SKM-1 (cell line): ENCODE results near the gene HSPB7.
"Not testable (repeated sequence)": the region's sequence is repeated elsewhere in the genome, so short reads cannot be mapped to it uniquely, and the experiment has no call there.

Experiments
- DNase-seq: peaks from one replicate; lab custom pipeline; 2025; ENCODE audit not compliant: unreplicated experiment; lab: John Stamatoyannopoulos, UW

HSPB7 gene

DNA sequence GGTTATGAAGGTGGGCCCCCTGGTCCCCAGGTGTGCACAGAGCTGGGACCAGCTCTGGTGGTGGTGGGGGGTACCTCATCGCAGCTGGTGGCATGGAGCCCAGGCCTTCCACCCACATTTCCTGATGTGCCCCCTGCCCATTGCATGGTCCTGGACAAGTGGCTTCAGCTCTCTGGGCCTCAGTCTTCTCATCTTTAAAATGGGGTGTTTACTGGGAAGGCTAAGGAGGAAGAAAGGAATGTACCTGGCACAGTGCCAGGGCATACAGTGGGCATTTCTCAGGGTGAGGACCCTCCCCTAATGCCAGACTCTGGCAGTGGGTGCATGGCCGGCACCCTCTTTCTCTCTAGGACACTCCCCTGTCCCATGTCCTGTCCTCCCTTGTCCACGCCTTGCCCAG lies 33.2 kb upstream of the HSPB7 start:
- DNase-seq = no peak

- no peak for DNase-seq
These were observed 32.5 kb upstream of the HSPB7 start for GRCh38 chr1:16050328-16050727.

DNA sequence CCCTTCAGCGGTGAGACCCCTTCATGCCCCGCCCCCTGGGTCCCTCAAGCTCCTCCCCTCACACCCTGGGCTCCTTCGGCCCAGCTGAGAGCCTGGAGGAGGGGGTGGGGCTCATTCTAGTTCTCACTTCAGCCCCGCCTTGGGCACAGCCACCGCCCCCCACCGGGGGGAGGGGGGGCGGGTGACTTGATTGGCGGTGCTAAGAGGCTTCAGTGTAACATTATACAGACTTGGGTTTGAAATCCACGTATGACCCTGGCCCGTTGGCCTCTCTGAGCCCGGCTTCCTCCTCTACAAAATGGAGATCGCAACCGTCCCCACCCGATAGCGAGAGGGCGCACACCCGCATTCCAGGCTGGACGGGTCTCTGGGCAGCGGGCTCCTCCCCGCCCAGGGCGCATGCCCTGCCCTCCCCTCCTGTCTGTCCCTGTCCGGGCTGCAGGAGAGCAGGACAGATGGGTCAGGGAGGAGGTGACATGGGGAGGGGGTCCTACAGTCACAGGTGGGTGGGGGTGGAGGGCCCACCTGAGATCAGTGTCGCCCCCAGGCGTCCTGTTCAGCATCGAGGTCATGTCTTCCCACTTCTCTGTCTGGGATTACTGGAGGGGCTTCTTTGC lies 30.8 kb upstream of the HSPB7 start:
- no peak for DNase-seq

DNA sequence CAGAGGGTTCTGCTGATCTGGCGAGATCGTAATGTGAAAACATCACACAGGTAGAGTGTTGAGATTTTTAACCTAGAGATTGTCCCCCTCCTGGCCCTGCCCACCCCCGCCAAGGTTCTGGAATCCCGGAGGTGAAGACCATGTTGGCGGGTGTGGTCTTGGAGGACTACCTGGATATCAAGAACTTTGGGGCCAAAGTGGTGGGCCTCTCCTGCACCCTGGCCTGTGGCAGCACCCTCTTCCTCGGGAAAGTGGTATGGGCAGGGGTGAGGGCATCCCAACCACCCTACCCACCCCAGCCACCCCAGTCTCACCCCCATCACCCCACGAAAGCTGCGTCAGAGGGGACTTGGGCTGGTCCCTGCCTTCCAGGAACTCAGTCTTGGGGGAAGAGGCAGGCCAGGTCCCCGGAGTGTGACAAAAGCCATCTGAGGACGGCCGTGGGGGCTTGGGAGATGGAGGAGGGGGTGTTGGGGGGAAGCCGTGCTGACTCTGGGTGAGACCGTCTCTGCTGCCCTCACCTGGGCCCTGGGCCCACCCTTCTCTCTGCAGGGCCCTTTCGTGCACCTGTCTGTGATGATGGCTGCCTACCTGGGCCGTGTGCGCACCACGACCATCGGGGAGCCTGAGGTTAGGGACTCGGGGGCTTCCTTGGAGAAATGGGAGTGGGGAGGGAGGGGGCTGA lies 30.1 kb upstream of the HSPB7 start:
- DNase-seq = no peak

DNA sequence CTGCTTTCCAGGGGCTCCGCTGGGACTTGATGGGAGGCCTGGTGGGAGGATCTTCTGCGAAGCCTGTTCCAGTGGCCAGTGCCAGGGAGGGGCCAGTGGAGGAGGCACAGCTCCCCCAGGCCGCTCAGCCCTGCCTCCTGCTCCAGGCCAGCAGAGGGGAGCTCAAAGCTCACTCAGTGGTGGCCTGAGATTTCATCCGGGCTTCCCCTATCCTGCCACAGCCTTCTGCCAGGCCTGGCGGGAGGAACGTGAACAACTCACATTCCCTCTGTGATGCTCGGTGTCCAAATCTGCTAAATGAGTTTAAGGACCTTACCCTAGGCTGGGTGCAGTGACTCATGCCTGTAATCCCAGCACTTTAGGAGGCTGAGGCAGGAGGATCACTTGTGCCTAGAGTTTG lies 29.0 kb upstream of the HSPB7 start:
- DNase-seq = no peak

GRCh38 chr1:16043950-16044349 lies 26.1 kb upstream of the HSPB7 start:
- DNase-seq = no peak

DNA sequence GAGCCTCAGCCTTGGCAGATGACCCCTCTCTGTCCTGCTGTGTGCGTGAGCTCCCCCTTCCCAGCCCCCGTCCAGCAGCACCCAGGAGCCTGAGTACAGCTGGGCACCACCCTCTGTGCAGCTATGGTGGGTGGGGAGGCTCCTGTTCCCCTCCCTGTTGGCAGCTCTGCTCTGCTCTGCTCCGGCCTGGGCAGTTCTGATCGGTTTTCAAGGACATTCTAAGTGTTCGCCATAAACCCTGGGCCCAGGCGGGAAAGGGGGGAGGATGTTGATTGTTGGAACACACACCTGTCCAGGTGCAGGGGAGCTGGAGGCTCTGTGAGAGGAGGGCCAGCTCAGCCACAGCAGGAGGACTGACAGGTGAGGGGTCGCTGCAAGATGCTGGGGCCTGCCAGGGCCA lies 25.7 kb upstream of the HSPB7 start, which contains the start of gene CLCNKB:
CLCNKB (plus strand) TSS at position 262 of the 400 bp plus-strand sequence. CDS start 711 bp downstream, outside the sequence.
- no peak for DNase-seq

DNA sequence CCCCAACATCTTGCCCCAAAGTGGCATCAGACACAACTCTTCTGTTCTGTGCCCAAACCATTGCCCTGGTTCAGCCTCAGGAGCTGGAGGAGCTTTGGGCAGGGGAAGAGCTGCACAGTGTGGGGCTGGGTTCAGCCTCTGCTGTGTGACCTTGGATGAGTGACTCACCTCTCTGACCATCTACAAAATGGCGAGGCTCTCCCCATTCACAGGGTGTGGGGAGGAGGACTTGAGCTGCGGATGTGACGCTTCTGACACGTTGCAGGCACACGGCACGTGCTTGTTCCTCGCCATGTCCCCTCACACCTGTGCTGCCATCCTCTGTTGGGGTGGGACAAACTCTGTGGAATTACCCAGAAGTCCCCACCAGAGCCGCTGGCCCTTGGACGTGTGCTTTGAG lies 24.8 kb upstream of the HSPB7 start:
- DNase-seq = not testable (repeated sequence)

DNA sequence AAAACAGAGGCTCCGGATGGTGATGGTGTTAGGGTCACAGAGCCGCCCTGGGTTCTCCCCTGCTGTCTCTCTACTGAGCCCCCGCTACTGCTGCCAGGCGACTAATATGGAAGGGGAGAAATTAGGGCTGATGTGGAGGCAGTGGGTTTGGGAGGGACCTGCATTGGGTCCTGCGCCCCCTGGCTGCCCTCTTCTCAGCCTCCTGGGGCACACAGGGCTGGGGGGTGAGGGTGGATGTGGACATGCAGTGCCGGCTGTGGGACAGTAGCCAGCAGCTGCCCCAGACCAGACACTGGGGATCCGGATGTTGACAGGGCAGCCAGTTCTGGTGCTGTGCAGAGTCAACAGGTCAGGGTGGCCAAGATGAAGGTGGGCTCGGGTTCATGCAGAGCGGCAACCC lies 24.3 kb upstream of the HSPB7 start:
- no peak for DNase-seq

GRCh38 chr1:16041200-16041599 lies 23.4 kb upstream of the HSPB7 start:
- DNase-seq = no peak

DNA sequence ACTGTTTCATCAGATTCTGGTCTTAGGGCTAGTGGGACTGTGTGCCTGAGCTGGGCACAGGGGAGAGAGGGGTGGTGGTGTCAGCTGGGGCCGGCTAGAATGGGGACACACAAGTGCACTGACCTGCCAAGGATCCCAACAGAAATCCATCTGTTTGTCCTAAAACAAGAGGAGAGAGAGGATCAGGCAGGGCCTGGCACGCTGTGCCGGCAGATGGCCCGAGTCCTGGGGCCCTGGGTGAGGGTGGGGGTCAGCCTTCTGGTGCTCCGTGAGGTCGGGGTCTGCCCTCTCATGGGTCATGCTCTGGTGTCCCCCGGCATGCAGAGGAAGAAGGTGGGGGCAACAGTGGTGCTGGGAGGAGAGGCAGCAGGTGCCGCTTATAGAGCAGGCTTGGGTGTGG lies 22.0 kb upstream of the HSPB7 start:
- not testable (repeated sequence) for DNase-seq

DNA sequence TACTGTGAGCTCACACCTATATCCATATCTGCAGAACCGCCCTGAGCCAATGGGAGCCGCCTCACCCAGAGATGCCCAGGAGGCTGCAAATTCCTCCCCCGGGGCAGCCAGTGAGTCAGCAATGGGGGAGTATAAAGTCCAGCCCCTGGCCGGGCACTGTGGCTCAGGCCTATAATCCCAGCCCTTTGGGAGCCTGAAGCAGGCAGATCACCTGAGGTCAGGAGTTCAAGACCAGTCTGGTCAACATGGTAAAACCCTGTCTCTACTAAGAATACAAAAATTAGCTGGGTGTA lies 20.7 kb upstream of the HSPB7 start:
- no peak for DNase-seq

DNA sequence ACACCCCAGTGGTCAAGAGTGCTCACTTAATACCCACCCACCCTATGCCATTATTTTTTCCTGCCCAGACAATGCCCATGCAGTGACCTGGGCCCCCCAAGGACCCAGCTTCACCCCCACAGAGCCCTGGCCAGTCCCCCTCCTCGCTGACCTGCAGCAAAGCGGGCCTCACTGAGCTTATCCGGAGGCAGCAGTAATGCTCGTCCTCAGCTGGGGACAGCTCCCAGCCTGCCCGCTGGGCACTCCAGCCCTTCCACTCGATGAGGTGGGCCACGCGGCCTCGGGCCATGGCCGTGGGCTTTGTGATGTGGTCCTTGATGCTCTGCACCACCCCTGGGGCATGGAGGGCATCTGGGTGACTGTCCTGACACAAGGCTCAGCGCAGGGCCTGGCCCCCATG lies 18.6 kb upstream of the HSPB7 start:
- DNase-seq = not testable (repeated sequence)

DNA sequence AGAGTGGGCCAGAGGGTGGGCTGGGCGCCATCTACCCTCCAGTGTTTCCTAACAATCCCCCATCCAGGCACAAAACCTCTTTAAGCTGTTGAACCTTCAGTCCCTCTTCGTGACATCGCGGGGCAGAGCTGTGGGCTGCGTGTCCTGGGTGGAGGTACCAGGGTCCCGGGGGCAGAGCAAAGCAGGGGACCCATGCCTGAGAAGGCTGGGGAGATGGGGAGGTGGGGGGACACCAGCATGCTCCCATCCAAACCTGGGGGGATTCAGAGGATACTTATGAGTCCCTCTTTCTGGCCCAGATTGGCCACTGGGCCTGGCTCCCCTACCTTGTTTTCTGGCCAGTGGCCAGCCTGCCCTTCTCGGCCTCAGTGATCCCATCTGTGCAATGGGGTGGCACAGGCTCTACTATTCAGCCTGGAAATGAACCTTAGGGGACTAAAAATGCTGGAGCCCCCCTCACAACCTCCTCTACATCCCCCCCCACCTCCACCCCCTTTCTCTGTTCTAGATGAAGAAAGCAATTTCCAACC lies 15.3 kb upstream of the HSPB7 start:
- not testable (repeated sequence) for DNase-seq

DNA sequence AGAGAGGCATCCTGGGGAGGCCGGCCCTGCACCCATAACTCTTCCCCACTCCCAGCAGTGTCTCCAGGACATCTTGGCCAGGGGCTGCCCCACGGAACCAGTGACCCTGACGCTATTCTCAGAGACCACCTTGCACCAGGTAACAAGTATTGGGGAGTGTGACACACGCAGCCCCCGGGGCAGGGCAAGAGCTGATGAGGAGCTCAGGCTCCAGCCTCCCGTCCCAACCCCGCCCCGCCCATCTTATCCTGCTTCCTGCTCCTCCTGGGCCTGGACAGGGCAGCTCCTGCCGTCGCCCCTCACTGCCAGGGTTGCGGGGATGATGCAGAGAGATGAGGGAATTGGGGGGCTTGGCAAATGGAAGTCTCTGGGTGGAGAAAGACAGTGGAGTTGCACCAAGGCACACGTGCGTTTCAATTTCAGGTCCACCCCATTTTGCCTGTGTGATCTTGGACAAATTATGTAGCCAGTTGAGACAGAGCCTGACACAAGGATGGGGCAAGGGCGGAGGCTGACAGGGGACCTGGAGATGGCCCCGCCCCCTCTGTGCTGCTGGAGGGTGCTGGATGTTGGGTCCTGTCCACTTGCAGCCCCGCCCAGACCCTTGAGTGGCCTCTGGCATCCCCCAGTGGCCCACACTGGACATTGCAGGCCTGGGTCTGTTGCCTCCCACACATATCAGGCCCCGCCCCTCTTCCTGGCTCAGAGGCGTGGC lies 14.7 kb upstream of the HSPB7 start:
- DNase-seq = peak; percentile 59

DNA sequence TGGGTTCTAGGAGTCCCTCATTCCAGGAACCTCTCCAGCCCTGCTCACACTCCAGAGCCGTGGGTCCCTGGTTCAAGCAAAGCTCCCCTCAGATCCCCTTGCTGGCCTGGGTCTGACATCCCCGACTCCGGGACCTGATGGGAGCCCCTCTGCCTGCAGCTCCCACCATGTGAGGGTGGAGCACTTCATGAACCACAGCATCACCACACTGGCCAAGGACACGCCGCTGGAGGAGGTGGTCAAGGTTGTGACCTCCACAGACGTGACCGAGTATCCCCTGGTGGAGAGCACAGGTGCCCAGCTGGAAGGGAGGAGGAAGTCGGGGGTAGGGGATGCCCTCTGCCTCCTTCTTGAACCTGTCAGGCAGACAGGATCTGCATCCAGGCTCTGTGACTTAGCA lies 13.7 kb upstream of the HSPB7 start:
- no peak for DNase-seq

DNA sequence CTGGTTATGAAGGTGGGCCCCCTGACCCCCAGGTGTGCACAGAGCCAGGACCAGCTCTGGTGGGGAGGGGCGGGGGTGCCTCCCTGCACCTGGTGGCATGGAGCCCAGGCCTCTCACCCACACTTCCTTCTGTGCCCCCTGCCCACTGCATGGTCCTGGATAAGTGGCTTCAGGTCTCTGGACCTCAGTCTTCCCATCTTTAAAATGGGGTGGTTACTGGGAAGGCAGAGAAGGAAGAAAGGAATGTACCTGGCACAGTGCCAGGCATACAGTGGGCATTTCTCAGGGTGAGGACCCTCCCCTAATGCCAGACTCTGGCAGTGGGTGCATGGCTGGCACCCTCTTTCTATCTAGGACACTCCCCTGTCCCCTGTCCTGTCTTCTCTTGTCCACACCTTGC lies 11.4 kb upstream of the HSPB7 start:
- DNase-seq = no peak

DNA sequence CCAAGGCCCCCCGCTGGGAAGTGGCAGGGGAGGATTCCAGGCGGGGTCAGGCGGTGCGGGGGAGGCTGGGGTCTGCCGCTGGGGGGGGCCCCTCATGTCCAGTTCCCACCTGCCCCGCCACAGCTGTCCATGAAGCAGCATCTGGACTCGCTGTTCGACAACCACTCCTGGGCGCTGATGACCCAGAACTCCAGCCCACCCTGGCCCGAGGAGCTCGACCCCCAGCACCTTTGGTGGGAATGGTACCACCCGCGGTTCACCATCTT lies 11.1 kb upstream of the HSPB7 start:
- DNase-seq = not testable (repeated sequence)

DNA sequence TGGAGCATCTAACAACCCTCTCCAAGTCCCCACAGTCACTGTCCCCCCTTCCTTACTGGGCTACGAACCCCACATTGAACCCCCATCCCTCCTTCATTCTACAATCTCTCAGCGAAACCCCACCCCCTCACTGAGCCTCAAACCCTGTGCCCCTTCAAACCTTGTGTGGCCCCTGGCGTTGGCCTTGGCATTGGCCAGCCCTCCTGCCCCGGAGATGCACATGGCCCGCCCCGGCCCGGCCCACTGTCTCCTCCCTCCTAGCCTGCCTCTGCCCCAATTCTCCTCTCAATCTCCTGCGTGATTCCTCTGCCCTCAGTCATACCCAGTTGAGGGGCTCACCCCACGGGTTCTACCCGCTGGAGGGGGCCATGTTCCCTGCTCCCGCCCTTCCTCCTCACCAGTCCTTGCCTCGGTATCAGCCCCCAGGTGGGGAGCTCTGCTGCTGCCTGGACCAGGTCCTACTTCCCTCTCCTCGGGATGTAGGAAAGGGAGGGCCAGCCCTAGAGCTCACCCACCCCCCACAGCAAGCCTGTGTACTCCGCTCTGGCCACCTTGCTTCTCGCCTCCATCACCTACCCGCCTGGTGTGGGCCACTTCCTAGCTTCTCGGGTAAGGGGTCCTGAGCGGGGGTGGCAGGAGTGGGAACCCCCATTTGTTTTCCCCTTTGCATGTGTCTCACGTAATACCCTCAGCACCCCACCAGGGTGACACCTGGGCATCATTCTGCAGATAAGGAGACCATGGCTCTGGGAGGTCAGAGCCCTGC lies 10.6 kb upstream of the HSPB7 start:
- DNase-seq = no peak

DNA sequence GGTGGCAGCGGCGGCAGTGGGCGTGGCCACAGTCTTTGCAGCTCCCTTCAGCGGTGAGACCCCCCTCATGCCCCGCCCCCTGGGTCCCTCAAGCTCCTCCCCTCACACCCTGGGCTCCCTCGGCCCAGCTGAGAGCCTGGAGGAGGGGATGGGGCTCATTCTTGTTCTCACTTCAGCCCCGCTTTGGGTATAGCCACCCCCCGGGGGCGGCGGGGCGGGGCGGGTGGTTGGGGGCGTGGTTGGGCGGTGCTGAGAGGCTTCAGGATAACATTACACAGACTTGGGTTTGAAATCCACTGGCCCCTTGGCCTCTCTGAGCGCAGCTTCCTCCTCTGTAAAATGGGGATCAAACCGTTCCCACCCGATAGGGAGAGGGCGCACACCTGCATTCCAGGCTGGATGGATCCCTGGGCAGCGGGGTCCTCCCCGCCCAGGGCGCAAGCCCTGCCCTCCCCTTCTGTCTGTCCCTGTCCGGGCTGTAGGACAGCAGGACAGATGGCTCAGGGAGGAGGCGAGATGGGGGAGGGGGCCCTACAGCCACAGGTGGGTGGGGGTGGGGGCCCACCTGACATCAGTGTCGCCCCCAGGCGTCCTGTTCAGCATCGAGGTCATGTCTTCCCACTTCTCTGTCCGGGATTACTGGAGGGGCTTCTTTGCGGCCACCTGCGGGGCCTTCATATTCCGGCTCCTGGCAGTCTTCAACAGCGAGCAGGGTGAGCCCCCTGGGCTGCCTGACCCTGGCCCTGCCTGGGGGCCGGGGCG lies 9.1 kb upstream of the HSPB7 start:
- DNase-seq = no peak

GRCh38 chr1:16026302-16026701 lies 8.5 kb upstream of the HSPB7 start:
- not testable (repeated sequence) for DNase-seq
